ENCODE data around the gene SHCBP1.

The SHCBP1 gene

DNA sequence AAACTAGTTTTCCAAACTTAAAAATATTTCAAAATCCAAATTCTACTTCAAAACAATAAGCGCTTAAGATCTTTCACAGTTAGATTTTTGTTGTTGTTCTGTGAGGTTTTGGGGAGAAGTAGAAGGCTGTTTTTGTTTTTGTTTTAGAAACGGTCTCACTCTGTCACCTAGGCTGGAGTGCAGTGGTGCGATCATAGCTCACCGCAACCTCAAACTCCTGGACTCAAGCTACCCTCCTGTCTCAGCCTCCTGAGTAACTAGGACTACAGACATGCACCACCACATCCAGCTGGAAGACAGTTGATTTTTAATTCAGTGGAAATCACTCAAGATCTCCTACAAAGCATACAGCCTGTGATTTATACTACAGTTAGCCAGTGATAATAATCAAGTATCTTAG lies 2.7 kb downstream of the SHCBP1 start:
- TF ChIP-seq, protein P1, sequence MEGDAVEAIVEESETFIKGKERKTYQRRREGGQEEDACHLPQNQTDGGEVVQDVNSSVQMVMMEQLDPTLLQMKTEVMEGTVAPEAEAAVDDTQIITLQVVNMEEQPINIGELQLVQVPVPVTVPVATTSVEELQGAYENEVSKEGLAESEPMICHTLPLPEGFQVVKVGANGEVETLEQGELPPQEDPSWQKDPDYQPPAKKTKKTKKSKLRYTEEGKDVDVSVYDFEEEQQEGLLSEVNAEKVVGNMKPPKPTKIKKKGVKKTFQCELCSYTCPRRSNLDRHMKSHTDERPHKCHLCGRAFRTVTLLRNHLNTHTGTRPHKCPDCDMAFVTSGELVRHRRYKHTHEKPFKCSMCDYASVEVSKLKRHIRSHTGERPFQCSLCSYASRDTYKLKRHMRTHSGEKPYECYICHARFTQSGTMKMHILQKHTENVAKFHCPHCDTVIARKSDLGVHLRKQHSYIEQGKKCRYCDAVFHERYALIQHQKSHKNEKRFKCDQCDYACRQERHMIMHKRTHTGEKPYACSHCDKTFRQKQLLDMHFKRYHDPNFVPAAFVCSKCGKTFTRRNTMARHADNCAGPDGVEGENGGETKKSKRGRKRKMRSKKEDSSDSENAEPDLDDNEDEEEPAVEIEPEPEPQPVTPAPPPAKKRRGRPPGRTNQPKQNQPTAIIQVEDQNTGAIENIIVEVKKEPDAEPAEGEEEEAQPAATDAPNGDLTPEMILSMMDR (IDR thresholded peaks at IDR 0.05) = no peak

DNA sequence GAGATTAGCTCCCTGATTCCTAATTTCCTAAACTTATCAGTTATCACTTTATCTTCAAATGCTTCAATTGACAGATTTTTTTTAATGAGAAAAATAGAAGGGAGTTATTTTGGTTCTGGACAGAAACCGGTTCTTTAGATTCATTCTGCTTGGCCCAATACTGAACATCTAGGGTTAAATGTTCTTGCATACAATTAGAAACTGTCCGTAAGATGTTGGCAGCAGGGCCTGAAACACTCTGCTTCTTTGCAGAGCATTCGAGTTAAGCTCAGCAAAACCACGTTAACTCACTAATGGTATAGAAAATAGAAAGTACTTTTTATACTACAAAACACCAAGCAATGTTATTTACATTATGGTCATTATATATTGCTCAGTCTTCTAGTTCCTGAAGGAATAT lies 7.2 kb downstream of the SHCBP1 start:
- TF ChIP-seq, protein P1 (IDR thresholded peaks at IDR 0.05) = no peak

DNA sequence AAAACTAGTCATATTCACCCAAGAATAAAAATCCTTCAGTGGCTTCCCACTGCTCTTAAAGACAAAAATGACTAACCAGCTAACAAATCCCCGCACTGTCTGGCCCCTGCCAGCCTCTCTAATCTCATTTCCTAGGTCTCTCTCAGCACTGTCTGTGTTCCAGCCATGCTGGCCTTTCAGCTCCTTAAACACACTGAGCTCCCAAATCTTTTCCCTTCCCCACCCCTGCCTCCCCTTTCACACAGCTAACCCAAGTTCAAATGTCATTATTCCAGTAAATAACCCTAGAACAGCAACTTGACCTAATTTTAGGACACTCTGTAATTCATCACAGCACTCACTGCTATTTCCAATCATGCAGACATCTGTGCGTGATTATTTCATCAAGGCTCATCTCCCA lies 7.8 kb downstream of the SHCBP1 start:
- TF ChIP-seq, protein P1 (IDR thresholded peaks at IDR 0.05) = no peak

DNA sequence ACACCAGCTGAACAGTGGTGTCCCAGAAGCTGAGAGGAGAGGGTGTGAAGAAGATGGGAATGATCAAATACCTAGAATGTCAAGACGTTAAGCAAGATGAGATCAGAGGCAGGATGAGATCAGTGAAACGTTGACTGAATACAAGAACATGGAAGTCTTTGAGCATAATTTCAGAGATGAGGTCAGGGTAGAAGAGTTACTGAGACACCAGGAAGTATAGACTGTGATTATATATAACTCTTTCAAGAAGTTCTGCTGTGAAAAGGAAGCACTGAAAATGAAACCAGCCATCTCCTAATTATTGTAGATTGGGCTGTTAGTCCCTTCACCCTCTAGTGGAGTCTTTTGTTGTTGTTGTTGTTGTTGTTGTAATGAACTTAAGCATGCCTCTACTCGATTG lies 9.1 kb downstream of the SHCBP1 start:
- TF ChIP-seq, protein P1 (IDR thresholded peaks at IDR 0.05) = no peak

DNA sequence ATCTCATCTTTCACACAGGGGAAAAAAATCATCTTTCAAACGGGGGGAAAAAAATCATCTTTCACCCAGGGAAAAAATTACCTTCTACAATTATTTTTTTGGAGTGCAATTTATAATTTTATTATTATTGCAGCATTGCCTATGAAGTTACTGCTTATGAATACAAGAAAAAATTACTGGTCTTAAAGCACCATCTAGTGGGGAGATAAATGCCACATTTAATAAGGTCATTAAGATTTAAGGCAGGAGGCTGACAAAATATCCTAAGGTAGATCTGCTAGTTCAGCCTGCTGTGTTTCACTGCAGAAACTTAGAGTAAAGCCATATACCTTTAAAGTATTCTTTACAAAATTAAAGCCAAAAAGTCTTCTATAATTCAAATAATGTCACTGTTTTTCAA lies 13.7 kb downstream of the SHCBP1 start:
- TF ChIP-seq, protein P1 (IDR thresholded peaks at IDR 0.05) = peak; percentile 51

DNA sequence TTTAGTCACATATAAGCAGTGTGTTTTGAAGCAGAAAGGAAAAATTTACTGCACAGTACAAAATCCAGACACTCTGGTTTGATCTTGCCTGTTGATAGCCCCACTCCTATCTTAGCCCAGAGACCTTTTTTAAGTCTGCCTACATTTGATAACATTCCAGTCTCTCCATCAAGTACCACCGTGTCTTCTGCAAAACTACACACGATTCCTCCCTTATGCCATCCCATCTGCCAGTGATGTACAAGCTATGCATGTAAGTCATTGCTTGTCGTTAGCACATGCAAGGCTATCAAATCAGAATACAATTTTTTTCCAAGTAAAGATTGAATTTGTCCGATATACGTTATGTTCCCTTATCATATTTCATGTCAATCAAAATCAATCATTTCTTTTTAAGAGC lies 14.9 kb downstream of the SHCBP1 start:
- TF ChIP-seq, protein P1 (IDR thresholded peaks at IDR 0.05) = no peak

DNA sequence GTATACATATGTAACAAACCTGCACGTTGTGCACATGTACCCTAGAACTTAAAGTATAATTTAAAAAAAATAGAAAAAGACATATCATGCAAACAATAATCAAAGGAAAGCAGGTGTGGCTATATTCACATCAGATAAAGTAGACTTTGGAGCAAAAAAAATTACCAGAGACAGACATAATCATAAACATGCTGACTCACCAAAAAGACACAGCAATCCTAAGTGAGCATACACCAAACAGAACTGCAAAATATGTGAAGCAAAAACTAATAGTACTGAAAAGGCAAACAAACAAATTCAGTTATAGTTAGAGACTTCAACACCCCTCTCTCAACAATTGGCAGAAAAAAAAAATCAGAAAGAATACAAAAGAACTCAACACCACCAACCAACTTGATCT lies 29.9 kb downstream of the SHCBP1 start:
- TF ChIP-seq, protein P1 (IDR thresholded peaks at IDR 0.05) = no peak

DNA sequence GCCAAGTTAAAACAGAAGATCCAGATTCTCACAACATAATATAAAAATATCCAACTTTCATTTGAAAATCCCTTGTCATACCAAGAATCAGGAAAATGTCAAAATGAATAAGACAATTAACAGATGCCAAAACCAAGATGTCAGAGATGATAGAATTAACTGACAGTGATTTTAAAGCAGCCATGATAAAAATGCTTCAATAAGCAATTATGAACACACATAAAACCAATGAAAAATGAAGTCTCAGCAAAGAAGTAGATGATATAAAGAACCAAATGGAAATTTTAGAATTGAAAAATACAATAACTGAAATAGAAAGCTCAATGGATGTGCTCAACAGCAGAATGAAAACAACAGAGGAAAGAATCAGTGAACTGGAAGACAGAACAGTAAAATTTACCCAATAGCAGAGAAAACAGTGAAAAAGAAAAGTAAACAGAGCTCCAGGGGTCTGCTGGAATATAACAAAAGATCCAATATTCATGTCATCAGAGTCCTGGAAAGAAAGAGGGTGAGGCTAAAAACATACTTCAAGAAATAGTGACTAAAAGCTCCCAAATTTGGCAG lies 35.1 kb downstream of the SHCBP1 start:
- TF ChIP-seq, protein P1 (IDR thresholded peaks at IDR 0.05) = no peak

All from LNCAP (cell line).